K562 (cell line): ENCODE data around the gene HSF2. TPM values are rescaled to one million over a fixed set of nuclear protein-coding genes. Genes with fewer than 3 reads are reported as not detected.
A peak's percentile ranks its signal among the peaks of the same experiment; 100 is the strongest.

Experiments
- BACH1 ChIP-seq: fragments of 200-800 bp; sonication (Bioruptor generic); IDR thresholded peaks from 2 replicates; pipeline ENCODE4 v1.6.1; 2016; ENCODE audit warnings: missing genetic modification characterization, missing compliant biosample characterization
- ESRRA ChIP-seq: fragments of 450-650 bp; IDR thresholded peaks from 2 replicates; pipeline ENCODE4 v1.6.1; 2014; ENCODE audit warnings: low read depth, mild to moderate bottlenecking, moderate library complexity, borderline replicate concordance
- HDAC2 ChIP-seq: fragments of 450-650 bp; IDR thresholded peaks from 2 replicates; pipeline ENCODE4 v1.6.1; 2016; ENCODE audit warnings: mild to moderate bottlenecking
- HMG20A ChIP-seq: fragments of 450-650 bp; formaldehyde crosslinking; conservative IDR thresholded peaks from 2 replicates; pipeline ENCODE4 v1.4.0; 2020; ENCODE audit warnings: mild to moderate bottlenecking, mixed read lengths
- KLF13 ChIP-seq: fragments of 450-650 bp; IDR thresholded peaks from 2 replicates; pipeline ENCODE4 v1.6.1; 2016; ENCODE audit warnings: missing genetic modification characterization, low read depth, mild to moderate bottlenecking, missing compliant biosample characterization, moderate library complexity, borderline replicate concordance
- KLF16 ChIP-seq: IDR thresholded peaks from 2 replicates; pipeline ENCODE4 v1.6.1; 2016; ENCODE audit warnings: antibody characterized with exemption
- PATZ1 ChIP-seq: fragments of 250-450 bp; sonication (Bioruptor Pico); IDR thresholded peaks from 2 replicates; pipeline ENCODE4 v1.5.0; 2020; ENCODE audit warnings: mild to moderate bottlenecking, borderline replicate concordance
- POU5F1 ChIP-seq: fragments of 150-350 bp; IDR thresholded peaks from 2 replicates; pipeline ENCODE4 v1.6.1; 2014; ENCODE audit warnings: borderline replicate concordance, low read length, low read depth, mild to moderate bottlenecking; ENCODE audit not compliant: partially characterized antibody
- RCOR1 ChIP-seq, 2 experiments: IDR thresholded peaks; 2 replicates each; pipeline ENCODE4 v1.6.1; 2012; ENCODE audit warnings: low read depth in 2 of 2, low read length in 2 of 2, borderline replicate concordance in 1 of 2, improper control_type of control experiment in 1 of 2
- WHSC1 ChIP-seq: IDR thresholded peaks from one replicate; pipeline ENCODE4 v1.6.1; 2012; ENCODE audit warnings: low read length, control low read depth, inconsistent platforms
- ZNF121 ChIP-seq: sonication (generic); formaldehyde crosslinking; conservative IDR thresholded peaks from 2 replicates; pipeline ENCODE4 v1.8.0; 2022; ENCODE audit warnings: missing genetic modification reagents
- ZNF124 ChIP-seq: sonication (generic); formaldehyde crosslinking; IDR thresholded peaks from 2 replicates; pipeline ENCODE4 v1.8.1; 2022; ENCODE audit warnings: missing genetic modification reagents
- ZNF277 ChIP-seq: fragments of 250-450 bp; sonication (Bioruptor Pico); IDR thresholded peaks from 2 replicates; pipeline ENCODE4 v1.8.0; 2022; ENCODE audit warnings: inconsistent platforms, mild to moderate bottlenecking, moderate library complexity, borderline replicate concordance
- ZNF431 ChIP-seq: sonication (generic); formaldehyde crosslinking; IDR thresholded peaks from 2 replicates; pipeline ENCODE4 v1.8.0; 2022; ENCODE audit warnings: mild to moderate bottlenecking, missing genetic modification reagents
- ZNF445 ChIP-seq: fragments of 250-450 bp; sonication (Bioruptor Pico); IDR thresholded peaks from 2 replicates; pipeline ENCODE4 v1.4.0; 2020; ENCODE audit warnings: low read depth, mild to moderate bottlenecking, moderate library complexity
- ZNF639 ChIP-seq, 2 experiments: fragments of 200-800 bp in 1 of 2; sonication (Bioruptor generic) in 1 of 2; sonication (generic) in 1 of 2; formaldehyde crosslinking in 1 of 2; IDR thresholded peaks in 1 of 2; conservative IDR thresholded peaks in 1 of 2; 2 replicates each; pipeline versions ENCODE4 v1.5.0 to v1.6.1; 2016 to 2020; ENCODE audit warnings: missing compliant biosample characterization in 1 of 2, missing genetic modification characterization in 1 of 2, missing genetic modification reagents in 1 of 2
- ZNF655 ChIP-seq: fragments of 250-450 bp; sonication (Bioruptor Pico); IDR thresholded peaks from 2 replicates; pipeline ENCODE4 v1.5.0; 2021
- ZNF76 ChIP-seq: fragments of 250-450 bp; sonication (Bioruptor Pico); IDR thresholded peaks from 2 replicates; pipeline ENCODE4 v1.4.0; 2020; ENCODE audit warnings: mild to moderate bottlenecking, moderate library complexity, borderline replicate concordance
- polyA plus RNA-seq, 8 experiments: library from polyadenylated mRNA; depleted of rRNA in 4 of 8; stranded (reverse) in 5 of 8; unstranded in 3 of 8; fragments of >200 nt; fragmentation: Nextera tagmentation in 2 of 8; fragmentation: Illumina TruSeq in 1 of 8; extraction: Ambion mirVana in 2 of 8; extraction: Trizol in 1 of 8; gene quantifications; 2 replicates each; pipeline versions ENCODE4 v1.2.1 to v1.2.3, GENCODE V29; 2011 to 2014; ENCODE audit warnings: inconsistent platforms in 1 of 8, missing spikeins in 1 of 8
- total RNA-seq, 7 experiments: library from RNA; depleted of rRNA in 6 of 7; stranded (reverse); fragments of >200 nt in 6 of 7; fragmentation: Illumina TruSeq in 2 of 7; extraction: Trizol in 2 of 7; gene quantifications; 2 replicates each; pipeline versions ENCODE4 v1.2.1 to v1.2.3, GENCODE V29; 2011 to 2021; ENCODE audit warnings: low replicate concordance in 1 of 7
- TF ChIP-seq, protein P1 (sequence below), 3 experiments: fragments of 200-800 bp in 1 of 3; sonication (Bioruptor generic) in 1 of 3; sonication (generic) in 1 of 3; formaldehyde crosslinking in 1 of 3; IDR thresholded peaks; 2 replicates each; pipeline versions ENCODE4 v1.6.1 to v1.8.0; 2016 to 2022; ENCODE audit warnings: mild to moderate bottlenecking in 2 of 3, missing compliant biosample characterization in 2 of 3, missing genetic modification characterization in 2 of 3, missing genetic modification reagents in 1 of 3

The HSF2 gene
- total and polyA plus RNA-seq, 9 of the 15 experiments (the other 6 are each of a cell fraction or from before 2014, with no cell fraction given) = 19.1 to 73.1 (median 29.2) TPM

GRCh38 chr6:122399348-122400120 lies at the start of gene HSF2 (continued):
- no peak for TF ChIP-seq ZNF639 (CRISPR knock-in tag; conservative IDR thresholded peaks at IDR 0.05 in 1 of 2, IDR thresholded peaks at IDR 0.05 in 1 of 2)
- TF ChIP-seq POU5F1 = no peak
- no peak; the same call in 1 of the 2 replicates for TF ChIP-seq ZNF431 (CRISPR knock-in tag)
- no peak for TF ChIP-seq ZNF277 (CRISPR knock-in tag)
- TF ChIP-seq ESRRA = no peak
- TF ChIP-seq KLF16 = no peak
- TF ChIP-seq WHSC1 = no peak
- TF ChIP-seq BACH1 (tag) = no peak
- TF ChIP-seq ZNF124 = no peak
- no peak for TF ChIP-seq ZNF655 (CRISPR knock-in tag)
- no peak for TF ChIP-seq ZNF121
- no peak for TF ChIP-seq KLF13 (tag)
- TF ChIP-seq HMG20A (CRISPR knock-in tag) = no peak
- TF ChIP-seq ZNF445 = no peak
- peak in 1 of 2 experiments; percentile 37; a peak in 1 of 4 replicates for TF ChIP-seq RCOR1 (IDR thresholded peaks at IDR 0.05; ENCODE audit: borderline replicate concordance in 1 of 2, low read depth in 2 of 2, low read length in 2 of 2)
- TF ChIP-seq, protein P1, sequence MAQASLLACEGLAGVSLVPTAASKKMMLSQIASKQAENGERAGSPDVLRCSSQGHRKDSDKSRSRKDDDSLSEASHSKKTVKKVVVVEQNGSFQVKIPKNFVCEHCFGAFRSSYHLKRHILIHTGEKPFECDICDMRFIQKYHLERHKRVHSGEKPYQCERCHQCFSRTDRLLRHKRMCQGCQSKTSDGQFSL (CRISPR knock-in tag; IDR thresholded peaks at IDR 0.05) = peak; percentile 81
- TF ChIP-seq, protein P1 (tag; IDR thresholded peaks at IDR 0.05) = peak in 1 of 2 experiments; percentile 76; a peak in 2 of 4 replicates
- no peak for TF ChIP-seq ZNF76 (CRISPR knock-in tag)
- TF ChIP-seq PATZ1 (CRISPR knock-in tag) = no peak
- TF ChIP-seq HDAC2 = no peak
